KOPT-K1 (cell line): ENCODE results near the gene TRIM2.

Experiments used
- H3K27ac ChIP-seq: fragments of 200-600 bp; sonication (generic); 2 replicates; pipeline ENCODE4 v1.5.1; 2016; ENCODE audit warnings: antibody characterized with exemption, mild to moderate bottlenecking, low read depth, low read length; ENCODE audit not compliant: poor library complexity, severe bottlenecking
- H3K36me3 ChIP-seq: fragments of 200-600 bp; sonication (generic); 2 replicates; pipeline ENCODE4 v1.5.1; 2017; ENCODE audit warnings: antibody characterized with exemption, mild to moderate bottlenecking, low read length, moderate library complexity; ENCODE audit not compliant: insufficient read depth
- H3K9me3 ChIP-seq: fragments of 200-600 bp; sonication (generic); 2 replicates; pipeline ENCODE4 v1.5.1; 2017; ENCODE audit warnings: antibody characterized with exemption, low read length, mild to moderate bottlenecking; ENCODE audit not compliant: insufficient read depth, poor library complexity, severe bottlenecking

TRIM2 gene

DNA sequence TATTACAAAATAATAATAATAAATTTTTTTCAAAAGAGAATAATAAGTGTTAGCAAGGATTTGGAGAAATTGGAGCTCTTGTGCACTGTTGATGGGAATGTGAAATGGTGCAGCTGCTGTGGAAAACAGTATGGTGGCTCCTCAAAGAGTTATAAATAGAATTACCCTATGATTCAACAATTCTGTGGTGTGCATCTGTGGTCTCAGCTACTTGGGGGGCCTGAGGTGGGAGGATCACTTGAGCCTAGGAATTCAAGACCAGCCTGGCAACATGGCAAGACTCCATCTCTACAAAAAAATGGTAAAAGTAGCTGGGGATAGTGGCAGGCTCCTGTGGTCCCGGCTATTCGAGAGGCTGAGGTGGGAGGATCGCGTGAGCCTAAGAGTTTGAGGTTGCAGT is 159.8 kb downstream of the TRIM2 start:
- H3K36me3 ChIP-seq: peaks cover 98% of the 10 kb centered on the region
- no peaks in the 10 kb centered on the region for H3K9me3 ChIP-seq
- H3K27ac ChIP-seq: no peak overlapping the region

DNA sequence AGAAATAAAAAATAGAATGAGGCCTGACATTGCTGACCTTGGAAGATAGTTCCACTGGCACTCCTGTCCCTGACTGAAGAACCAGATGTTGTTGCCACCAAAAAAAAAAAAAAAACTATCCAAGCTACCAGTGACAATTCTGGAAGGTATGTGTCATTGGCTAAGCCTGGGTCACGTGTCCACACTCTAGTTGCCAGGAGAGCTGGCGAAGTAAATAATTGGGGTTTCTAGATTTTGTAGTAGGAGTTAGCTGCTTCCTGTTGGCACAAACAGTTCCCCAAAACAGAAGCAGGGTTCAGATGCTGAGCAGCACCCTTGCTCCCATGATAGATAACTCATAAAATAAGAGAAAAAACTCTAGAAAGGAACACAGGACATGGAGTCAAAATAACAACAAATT is 160.8 kb downstream of the TRIM2 start:
- H3K27ac ChIP-seq: no peak overlapping the region
- no peaks in the 10 kb centered on the region for H3K9me3 ChIP-seq
- peaks cover 97% of the 10 kb centered on the region for H3K36me3 ChIP-seq

DNA sequence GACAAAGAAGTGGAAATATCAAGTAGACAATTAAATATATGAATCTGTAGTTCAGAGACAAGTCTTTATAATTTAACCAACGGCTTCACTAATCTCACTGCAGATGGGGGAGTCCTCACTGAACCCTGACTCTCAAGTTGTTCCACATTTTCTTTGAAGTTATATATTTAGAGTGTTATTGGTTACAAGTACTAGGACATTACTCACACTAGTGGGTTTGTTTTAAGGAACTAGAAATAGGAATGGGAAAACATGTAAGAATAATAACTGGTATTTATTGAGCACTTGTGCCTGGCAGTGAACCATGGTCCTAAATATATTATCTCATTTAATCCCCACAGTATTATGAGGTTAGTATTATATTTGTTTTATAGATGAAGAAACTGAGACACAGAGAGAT is 162.2 kb downstream of the TRIM2 start:
- peaks cover 8% of the 10 kb centered on the region for H3K9me3 ChIP-seq
- H3K36me3 ChIP-seq: peaks cover 99% of the 10 kb centered on the region
- H3K27ac ChIP-seq: no peak overlapping the region

DNA sequence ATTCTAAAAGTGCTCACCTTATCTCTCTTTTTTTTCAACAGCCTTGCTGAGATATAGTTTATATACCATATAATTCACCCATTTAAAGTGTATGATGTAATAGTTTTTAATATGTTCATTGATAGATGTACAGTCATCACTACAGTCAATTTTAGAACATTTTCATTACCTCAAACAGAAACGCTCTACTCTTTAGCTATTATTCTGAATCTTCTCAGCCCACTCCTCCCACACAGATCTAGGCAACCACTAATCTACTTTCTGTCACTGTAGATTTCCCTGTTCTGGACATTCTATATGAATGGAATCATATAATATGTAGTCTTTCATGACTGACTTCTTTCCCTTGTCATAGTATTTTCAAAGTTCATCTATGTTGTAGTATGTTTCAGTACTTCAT is 162.8 kb downstream of the TRIM2 start:
- Histone ChIP-seq H3K36me3 (peaks cover 99% of the 10 kb centered on the region), H3K9me3 (peaks cover 14% of the 10 kb centered on the region), H3K27ac (no peak overlapping the region)

DNA sequence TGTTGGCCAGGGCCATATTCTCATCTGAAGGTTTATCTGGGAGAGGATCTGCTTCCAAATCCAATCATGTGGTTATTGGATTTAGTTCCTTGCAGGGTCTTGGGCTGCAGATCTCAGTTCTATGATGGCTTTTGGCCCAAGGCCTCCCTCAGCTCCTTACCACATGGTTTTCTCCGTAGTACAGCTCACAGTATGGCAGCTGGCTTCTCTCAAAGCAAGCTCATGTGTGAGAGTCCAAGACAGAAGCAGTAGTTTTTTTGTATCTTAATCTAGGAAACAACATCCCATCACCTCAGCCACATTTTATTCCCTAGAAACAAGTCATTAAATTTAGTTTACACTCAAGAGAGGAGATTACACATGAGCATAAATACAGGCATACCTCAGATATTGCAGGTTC is 164.8 kb downstream of the TRIM2 start:
- Histone ChIP-seq H3K36me3 (peaks cover 99% of the 10 kb centered on the region), H3K9me3 (peaks cover 25% of the 10 kb centered on the region), H3K27ac (no peak overlapping the region)

DNA sequence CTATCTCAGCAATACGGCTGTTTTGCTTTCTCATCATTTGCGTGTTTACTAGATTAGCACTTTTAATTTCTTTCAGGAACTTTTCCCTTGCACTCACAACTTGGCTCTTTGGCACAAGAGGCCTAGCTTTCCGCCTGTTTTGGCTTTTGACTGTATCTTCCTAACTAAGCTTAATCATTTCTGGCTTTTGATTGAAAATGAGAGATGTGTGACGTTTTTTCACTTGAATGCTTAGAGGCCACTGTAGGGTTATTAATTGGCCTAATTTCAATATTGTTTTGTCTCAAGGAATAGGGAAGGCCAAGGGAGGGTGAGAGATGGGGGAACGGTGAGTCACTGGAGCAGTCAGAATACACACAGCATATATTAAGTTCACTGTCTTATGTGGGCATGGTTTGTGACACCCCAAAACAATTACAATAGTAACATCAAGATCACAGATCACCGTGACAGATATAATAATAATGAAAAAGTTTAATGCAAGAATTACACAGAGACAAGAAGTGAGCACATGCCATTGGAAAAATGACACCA is 167.5 kb downstream of the TRIM2 start:
- Histone ChIP-seq H3K27ac (no peak overlapping the region), H3K9me3 (peaks cover 25% of the 10 kb centered on the region), H3K36me3 (peaks cover 94% of the 10 kb centered on the region)

DNA sequence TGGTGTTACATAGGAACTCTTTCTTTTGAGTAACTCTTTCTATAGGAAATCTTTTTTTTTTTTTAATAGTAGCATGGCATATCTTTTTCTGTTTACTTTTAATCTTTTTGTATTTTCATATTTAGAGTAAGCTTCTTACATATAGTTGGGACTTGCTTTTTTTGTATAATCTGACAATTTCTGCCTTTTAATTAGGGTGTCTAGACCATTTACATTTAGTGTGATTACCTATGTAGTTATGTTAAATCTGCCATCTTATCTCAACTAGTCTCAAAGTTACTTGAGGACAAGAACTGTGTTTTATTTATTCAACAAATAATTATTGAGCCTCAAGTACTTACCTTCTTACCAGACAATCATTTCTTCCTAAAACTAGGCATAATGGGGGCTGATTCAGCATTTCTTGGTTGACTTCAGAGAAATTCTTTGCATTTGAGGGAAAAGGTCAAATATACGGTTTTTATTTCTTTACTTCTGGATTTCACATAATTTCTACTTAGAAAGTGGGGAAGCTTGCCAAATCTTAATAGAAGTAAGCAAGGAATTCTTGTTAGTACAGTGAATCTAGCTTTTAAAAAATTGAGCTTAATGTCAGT is 168.8 kb downstream of the TRIM2 start:
- peaks cover 25% of the 10 kb centered on the region for H3K9me3 ChIP-seq
- no peak overlapping the region for H3K27ac ChIP-seq
- H3K36me3 ChIP-seq: peaks cover 92% of the 10 kb centered on the region

DNA sequence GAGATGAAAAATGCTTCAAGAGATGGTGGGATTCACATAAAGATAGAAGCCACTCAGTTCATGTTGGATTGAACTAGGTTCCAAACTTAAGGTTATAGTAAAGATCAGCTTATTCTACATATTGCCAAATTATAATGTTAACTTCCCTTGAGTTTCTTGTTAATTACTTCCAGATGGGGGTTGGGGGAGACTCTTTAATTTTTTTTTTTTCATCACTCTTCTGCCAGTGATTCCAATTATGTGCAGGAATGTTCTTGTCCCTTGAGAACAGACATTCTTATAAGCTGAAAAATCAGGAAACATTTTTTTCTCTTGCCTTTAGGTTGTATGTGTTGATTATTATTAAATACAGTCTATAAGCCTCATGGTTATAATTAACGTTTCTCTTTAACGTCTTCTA is 170.2 kb downstream of the TRIM2 start:
- H3K36me3 ChIP-seq: peaks cover 92% of the 10 kb centered on the region
- no peak overlapping the region for H3K27ac ChIP-seq

DNA sequence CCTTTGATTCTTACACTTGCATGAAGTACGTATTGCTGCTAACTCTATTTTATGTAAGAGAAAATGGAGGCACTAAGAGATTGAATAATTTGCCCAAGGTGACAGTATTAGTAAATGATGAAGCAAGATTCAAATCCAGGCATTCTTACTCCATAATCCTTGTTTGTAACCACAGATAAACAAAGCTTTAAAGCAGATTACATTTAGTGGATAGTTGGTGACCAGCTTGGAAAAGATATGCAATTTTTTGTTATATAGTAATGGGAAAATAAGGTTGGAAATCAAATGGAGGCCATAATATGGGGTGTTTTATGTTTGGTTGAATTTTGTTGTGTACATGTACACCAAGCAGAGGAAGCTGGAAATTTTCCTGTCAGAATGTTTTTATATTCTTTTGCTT is 171.1 kb downstream of the TRIM2 start:
- no peak overlapping the region for H3K27ac ChIP-seq
- peaks cover 25% of the 10 kb centered on the region for H3K9me3 ChIP-seq
- H3K36me3 ChIP-seq: peaks cover 87% of the 10 kb centered on the region

More for the DNA sequence above, 170.2 kb downstream of the TRIM2 start:
- H3K9me3 ChIP-seq: peaks cover 25% of the 10 kb centered on the region

DNA sequence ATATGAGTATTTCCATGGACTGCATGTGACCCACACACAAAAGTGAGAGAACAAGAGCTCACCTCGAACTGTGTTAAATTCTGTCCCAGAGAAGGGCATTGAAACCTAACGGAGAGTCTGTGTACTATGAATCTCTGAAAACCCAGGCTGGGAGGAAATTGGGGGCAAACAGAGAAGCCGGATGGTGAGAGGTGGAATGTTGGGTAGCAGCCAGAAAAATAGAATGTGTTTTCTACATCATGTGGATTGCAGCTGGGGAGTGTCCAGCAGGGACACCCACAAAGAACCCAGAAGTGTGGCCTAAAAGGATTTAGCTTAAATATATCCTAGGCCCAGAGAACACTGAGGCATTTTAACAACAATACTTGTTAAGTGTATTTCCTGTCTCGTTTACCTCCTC is 178.9 kb downstream of the TRIM2 start:
- no peak overlapping the region for H3K27ac ChIP-seq
- H3K36me3 ChIP-seq: peaks cover 80% of the 10 kb centered on the region
- no peaks in the 10 kb centered on the region for H3K9me3 ChIP-seq

DNA sequence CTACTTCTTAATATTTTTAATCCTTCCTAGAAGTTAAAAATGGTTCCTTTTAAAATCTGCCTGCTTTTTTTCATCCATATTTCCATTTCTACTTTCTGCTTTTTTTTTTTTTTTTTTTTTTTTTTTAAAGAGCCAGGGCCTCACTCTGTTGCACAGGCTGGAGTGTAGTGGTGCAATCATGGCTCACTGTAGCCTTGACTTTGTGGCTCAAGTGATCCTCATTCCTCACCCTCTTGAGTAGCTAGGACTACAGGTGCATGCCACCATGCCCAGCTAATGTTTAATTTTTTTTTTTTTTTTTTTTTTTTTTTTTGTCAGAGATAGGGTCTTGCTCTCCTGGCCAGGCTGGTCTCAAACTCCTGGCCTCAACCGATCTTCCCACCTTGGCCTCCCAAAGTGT is 179.9 kb downstream of the TRIM2 start:
- Histone ChIP-seq H3K9me3 (no peaks in the 10 kb centered on the region), H3K36me3 (peaks cover 79% of the 10 kb centered on the region), H3K27ac (no peak overlapping the region)

DNA sequence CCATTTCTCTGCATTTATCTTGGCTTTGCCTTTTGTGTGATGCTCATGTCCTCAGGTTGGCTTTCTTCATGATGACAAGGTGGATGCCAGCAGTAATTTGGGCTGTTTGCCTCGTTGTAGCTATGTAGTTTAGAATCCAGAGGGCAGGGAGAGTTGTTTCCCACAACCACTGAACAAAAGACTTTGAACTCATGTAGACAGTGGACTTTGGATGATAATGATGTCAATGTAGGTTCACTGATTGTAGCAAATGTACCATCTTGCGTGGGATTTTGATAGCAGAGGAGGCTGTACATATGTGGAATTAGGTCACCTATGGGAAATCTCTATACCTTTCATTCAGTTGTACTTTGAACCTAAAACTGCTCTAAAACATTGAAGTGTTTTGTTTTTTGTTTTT is 181.5 kb downstream of the TRIM2 start:
- Histone ChIP-seq H3K36me3 (peaks cover 69% of the 10 kb centered on the region), H3K9me3 (no peaks in the 10 kb centered on the region)

DNA sequence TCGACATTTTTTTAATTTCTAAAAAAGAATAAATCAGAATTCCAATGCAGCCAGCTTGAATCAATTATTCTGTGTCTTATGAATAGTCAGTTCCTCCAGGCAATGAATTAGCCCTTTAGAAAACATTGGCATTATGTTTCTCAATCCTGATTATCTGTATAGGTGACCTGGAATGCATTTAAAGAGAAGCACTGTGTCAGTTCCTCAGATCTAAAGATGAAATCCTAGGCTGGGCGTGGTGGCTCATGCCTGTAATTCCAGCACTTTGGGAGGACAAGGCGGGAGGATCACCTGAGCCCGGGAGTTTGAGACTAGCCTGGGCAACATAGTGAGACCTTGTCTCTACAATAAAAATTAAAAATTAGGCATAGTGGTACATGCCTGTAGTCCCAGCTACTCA is 183.7 kb downstream of the TRIM2 start:
- peaks cover 75% of the 10 kb centered on the region for H3K36me3 ChIP-seq
- no peaks in the 10 kb centered on the region for H3K9me3 ChIP-seq
- no peak overlapping the region for H3K27ac ChIP-seq

More for the DNA sequence above, 181.5 kb downstream of the TRIM2 start:
- H3K27ac ChIP-seq: no peak overlapping the region
